Kidney capillary endothelial cell (primary cell): ENCODE measurements around the gene ACSF3.

Experiments
- DNase-seq: peaks from one replicate; pipeline ENCODE4 v3.0.0-alpha.2; 2018; ENCODE audit warnings: low spot score

Gene ACSF3

DNA sequence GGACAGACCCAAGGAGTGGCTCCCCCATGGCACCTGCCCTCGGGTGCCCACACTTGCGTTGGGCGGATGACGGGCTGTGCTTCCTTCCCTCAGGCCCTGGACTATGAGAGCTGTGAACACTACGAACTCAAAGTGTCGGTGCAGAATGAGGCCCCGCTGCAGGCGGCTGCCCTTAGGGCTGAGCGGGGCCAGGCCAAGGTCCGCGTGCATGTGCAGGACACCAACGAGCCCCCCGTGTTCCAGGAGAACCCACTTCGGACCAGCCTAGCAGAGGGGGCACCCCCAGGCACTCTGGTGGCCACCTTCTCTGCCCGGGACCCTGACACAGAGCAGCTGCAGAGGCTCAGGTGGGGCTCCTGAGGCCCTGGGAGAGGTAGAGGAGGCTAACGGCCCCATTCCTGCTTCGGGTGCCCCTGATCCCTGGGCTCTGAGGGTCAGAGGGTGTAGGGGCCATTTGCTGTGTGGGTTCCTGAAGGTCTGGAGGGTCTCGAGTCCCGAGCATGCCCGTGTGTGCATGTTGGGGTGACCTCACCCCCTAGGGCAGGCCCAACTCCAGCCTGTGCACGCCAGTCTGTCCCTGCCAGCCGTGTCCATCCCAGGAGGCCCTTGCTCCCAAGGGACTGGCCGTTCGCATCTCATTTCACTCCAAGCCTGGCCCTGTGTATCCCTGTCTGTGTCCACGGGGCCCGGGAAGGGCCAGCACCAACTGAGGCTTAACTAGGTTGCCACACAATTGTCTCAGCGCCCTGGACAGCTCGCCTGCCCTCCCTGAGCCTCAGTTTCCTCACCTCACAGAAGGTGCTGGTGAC lies 96.7 kb downstream of the ACSF3 start:
- no peak for DNase-seq

DNA sequence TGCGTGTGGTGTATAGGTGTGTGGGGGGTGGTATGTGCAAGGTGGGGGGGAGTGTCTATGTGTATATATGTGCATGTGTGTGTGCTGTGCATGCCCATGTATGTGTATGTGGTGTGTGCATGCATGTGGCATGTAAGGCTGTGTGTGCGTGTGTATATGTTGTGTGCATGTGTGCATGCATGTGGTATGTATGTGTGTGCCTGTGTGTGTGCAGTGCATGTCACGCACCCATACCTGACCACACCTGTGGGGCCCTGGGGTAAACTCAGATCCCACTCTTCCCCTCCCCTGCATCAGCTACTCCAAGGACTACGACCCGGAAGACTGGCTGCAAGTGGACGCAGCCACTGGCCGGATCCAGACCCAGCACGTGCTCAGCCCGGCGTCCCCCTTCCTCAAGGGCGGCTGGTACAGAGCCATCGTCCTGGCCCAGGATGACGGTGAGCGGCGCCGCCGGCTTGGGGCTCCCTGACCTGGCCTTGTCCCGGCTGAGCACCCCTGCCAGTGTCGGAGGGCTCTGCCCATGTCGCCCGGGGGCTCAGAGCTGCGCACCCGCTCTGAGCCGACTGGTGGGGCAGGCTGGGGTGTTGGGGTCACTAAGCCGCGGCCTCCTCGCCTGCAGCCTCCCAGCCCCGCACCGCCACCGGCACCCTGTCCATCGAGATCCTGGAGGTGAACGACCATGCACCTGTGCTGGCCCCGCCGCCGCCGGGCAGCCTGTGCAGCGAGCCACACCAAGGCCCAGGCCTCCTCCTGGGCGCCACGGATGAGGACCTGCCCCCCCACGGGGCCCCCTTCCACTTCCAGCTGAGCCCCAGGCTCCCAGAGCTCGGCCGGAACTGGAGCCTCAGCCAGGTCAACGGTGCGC lies 97.6 kb downstream of the ACSF3 start:
- DNase-seq: no peak

DNA sequence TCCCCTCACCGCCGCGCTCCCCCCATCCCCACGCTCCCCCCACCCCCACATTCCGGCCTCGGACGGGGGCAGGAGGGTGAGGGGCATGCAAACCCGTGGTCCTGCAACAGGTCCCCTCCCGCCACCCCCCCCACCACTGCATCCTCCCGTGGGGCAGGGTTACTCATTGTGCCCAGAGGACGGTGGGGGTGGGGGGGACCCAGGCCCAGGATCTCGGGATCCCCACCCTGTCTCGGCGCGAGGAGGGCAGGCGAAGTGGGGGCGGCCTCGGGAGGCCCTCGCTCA lies 98.2 kb downstream of the ACSF3 start:
- no peak for DNase-seq

- peak; percentile 64 for DNase-seq
Measured at GRCh38 chr16:89192186-89192955, 98.7 kb downstream of the ACSF3 start.

DNA sequence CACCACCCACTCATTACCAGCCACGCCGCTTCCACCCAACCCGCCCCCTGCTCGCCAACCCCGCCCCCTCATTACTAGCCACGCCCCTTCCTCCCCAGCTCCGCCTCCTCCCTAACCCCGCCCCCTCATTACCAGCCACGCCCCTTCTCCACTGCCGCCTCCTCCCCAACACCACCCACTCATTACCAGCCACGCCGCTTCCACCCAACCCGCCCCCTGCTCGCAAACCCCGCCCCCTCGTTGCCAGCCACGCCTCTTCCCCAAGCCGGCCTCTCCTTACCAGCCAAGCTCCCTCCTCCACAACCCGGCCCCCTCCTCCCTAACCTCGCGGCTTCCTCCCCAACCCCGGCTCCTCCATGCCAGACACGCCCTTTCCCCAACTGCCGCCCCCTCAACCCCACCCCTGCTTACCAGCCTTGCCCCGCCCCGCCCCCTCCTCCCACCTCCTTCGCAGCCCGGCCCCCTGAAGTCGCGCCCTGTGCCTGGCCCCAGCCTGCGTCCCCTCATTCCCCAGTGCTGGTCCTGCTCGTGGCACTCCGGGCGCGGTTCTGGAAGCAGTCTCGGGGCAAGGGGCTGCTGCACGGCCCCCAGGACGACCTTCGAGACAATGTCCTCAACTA lies 99.4 kb downstream of the ACSF3 start:
- DNase-seq: peak; percentile 30

- DNase-seq: no peak
Measured at GRCh38 chr16:89193576-89194293, 100.1 kb downstream of the ACSF3 start.

DNA sequence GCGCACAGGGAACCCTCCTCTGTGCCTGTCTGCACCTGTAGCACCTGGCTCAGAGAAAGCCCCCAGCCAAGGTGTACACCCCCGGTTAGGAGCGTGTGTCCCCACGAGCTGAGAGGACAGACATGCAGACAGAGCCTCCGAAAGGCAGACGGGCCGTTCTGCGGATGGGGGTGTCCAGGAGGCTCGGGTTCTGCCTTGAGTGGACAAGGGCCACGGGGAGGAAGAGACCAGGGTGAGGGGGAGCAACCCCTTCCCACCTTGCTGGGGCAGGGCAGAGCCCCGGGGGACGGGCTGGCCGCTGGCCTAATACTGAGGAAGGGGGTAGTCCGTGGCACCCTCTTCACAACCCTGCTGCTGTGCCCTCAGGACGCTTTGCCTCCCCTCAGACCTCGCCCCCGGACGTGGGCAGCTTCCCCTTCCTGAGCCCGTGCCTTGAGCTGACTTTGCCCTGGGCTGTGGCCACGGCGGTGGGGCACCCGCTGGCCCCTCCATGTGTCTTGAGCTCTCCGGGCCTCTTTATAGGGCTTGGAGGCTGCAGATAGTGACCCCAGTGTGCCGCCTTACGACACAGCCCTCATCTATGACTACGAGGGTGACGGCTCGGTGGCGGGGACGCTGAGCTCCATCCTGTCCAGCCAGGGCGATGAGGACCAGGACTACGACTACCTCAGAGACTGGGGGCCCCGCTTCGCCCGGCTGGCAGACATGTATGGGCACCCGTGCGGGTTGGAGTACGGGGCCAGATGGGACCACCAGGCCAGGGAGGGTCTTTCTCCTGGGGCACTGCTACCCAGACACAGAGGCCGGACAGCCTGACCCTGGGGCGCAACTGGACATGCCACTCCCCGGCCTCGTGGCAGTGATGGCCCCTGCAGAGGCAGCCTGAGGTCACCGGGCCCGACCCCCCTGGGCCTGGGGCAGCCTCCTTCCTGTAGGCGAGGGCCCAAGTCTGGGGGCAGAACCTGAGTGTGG lies 101.0 kb downstream of the ACSF3 start:
- DNase-seq: no peak

GRCh38 chr16:89195521-89196171 lies 102.0 kb downstream of the ACSF3 start:
- DNase-seq: no peak

DNA sequence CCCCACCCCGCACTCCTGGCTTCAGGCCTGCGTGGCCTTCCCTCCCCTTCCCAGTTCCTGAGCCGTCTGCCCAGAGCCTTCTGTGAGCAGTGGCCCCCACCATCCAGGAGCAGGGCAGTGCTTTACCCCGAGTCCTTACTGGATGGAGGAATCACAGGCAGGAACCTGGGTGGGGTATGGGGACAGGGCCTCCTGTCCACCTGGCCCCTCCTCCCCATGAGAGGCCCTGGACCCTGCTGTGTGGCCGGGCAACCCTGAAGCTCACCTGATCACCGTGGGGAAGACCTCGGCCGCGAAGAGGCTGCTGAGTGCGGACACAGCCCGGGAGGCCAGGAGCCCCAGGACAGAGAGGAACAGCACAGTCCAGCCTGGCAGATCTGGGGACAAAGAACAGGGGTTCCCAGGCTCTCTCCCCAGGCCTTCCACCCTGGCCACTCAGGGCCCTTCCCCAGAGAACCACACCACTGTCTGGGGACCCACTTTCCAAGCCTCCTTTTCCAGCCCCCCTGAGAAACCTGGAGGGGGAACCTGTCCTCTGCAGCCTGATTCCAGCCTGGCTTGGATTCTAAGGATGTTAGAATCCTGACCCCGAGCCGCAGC lies 103.5 kb downstream of the ACSF3 start:
- no peak for DNase-seq

DNA sequence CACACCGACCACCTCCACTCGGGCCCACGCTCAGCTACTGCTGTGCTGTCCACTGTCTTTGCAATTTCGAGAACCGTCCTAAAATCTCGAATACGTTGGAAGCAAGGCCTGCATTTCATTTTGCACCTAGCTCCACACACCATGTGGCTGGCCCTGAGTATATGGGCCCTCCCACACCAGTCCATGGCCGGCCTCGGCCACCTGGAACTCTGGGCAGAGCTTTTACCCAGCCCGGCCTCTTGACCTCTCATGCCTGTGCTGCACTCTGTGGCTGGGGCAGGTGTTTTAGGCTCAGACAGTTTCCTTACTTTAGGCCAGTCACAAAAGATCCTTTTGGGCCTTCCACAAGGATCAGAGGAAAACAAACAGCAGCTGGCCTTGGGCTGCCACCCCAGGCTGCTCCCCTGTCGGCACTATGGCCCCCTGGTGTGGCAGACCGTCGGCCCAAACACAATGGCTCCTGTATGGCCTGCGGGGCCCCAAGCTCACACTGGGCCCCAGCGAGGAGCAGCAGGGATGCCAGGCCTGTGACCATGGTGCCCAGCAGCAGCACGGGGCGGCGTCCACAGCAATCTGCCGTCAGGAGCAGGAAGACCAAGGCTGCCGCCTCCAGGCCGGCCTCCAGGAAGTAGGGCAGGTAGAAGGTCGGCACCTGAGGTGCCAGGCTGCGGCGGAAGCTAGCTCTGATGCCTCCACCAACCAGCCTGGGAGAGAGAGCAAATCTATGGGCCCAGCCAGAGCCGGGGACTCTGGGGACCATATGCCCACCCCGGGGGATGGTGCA lies 104.2 kb downstream of the ACSF3 start:
- no peak for DNase-seq

- no peak for DNase-seq
Measured at GRCh38 chr16:89198417-89199240, 105.0 kb downstream of the ACSF3 start.

DNA sequence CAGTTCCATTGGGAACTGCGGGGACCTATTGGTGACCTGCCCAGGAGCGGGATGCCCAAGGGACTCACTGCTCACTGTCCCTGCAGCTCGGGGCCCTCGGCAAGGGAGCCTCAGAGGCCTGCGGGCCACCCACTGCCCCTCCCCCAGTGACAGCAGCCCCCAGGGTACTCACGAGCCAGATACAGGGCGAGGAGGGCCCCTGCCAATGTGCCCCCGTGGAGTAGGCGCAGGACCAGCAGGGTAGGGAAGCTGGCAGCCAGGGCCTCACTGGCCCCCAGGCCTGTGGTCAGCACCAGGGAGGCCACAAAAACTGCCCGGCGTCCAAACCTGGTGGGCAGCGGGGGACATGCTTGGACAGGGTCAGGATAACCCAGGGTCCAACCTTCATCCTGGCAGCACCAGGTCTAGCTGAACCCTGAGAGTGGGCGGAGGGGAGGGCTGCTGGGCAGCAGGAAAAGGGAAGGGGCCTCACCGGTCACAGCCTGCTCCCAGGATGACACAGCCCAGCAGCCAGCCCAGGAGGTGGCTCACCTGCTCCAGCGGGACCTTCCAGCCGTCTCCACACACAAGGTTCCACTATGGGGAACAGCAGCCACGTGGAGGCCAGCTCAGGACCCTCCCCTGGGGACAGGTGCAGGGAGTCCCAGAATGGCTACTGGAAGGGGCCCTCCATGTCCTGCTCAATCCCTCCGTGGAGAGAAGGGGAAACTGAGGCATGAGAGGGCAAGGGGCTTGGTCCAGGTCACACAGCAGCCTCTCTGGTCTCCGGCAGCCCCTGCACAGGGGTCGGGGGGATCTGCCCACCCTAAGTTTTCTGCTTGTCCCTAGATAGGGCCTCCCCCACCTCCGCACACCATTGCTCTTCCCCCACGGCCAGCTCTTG lies 105.8 kb downstream of the ACSF3 start:
- no peak for DNase-seq

DNA sequence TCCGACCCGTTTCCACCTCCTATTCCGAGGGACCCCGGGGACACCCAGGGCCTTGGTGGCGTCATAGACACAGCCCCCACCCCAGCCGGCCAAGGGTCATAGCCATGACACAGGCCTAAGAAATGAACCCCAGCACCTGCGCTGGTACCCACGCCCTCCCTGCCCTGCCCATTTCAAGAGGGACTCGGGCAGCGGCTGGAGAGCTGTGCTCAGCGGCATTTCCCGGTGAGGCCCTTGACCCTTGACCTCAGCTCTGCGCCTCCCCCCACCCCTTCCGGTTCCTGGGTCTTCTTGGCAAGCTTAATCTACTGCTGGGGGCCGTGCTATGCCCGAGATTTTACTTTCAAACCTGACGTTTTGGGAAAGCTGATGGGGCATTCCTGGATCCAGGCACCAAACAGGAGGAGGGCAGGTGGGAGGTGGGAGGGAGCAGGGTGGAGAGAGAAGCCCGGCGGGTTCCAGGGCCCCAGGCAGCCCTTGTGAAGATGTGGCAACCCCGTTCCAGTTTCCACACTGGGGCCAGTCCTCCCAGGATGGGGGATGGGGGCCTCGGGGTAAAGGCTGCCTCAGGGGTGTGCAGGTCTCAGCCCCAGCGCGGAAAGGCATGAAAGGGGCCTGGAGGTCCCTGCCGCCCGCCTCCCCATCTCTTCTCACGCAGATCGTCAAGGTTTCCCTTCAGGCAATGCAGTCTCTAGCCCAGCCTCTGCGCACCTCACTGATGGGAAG lies 106.6 kb downstream of the ACSF3 start, which contains the start of gene SLC22A31:
TSS of gene SLC22A31 (minus strand) at position 414 of the 726 bp plus-strand sequence. CDS start at position 378, 36 bp downstream.
- no peak for DNase-seq

DNA sequence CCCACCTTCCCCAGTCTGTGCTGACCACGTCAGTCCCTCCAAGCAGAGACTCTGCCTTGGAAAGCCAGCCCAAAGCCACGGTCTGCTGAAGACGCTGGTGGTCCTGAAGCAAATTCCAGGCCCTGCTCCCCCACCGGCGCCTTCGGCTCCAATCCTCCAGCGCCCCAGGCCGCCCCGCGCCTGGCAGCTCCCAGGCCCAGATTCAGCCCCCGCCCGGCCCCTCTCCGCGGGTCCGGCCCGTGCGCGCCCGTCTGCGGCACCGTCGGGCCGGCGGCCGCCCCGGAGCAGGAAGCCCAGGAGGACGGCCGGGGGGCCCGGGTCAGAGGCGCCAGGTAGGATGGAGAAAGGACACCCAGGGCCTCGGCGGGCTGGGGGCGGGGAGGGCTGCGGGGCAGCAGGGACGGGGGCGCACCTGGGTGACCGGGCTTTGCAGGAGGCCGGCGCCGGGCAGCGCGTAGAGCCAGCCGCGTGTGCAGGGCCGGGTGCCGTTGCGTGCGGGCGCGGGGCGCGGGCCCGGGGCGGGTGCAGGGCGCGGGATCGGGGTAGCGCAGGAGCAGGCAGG lies 107.3 kb downstream of the ACSF3 start:
- no peak for DNase-seq
